Epithelial cell of esophagus (primary cell): Measurements from ENCODE around the gene KAZALD1.
A peak's percentile ranks its signal among the peaks of the same experiment; 100 is the strongest.

Experiments used
- DNase-seq: peaks from one replicate; pipeline ENCODE4 v3.0.0; 2010; ENCODE audit warnings: low read depth
- H3K4me3 ChIP-seq: 2 replicates; pipeline ENCODE4 v1.5.1; 2011; ENCODE audit warnings: mild to moderate bottlenecking, low read length, control low read depth
- TF ChIP-seq, protein P1 (sequence below): IDR thresholded peaks from 2 replicates; pipeline ENCODE4 v1.5.1; 2011; ENCODE audit warnings: low read depth, mild to moderate bottlenecking, low read length, control low read depth, inconsistent platforms; ENCODE audit not compliant: insufficient read depth; ENCODE audit errors: missing control alignments

Gene KAZALD1

DNA sequence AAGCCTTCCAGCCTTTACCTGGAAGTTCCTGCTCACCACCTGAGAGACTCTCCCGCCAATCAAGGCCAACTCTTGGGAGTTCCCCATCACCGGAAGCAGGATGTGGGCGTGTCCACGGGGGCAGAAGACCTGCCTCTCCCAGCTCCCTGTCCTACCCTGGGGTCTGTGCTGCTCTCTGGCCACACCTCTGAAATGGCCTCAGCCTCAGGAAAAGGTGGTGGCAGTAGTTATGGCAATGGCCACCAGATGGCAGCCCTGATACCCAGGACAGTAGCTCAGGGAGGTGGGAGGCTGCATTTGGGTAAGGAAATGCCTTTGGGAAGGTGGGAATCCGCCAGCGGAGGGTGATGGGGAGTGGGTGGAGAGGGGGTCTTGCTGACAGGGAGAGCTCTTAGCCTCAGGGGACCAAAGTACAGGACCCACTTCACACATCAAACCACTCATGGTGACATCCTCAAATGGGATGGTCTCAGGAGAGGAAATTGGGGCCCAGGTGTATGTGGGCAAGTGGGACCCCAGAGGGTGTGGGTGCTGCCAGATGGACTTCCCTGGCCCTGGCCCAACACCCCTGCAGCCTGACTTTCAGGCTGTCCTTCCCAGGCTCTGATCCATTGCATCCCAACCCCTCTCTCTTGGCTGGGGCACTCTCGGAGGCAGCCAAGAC, 33.9 kb downstream of the KAZALD1 start:
- H3K4me3 ChIP-seq, result no peak overlapping the region
- peak; percentile 85 for DNase-seq
- TF ChIP-seq, protein P1, sequence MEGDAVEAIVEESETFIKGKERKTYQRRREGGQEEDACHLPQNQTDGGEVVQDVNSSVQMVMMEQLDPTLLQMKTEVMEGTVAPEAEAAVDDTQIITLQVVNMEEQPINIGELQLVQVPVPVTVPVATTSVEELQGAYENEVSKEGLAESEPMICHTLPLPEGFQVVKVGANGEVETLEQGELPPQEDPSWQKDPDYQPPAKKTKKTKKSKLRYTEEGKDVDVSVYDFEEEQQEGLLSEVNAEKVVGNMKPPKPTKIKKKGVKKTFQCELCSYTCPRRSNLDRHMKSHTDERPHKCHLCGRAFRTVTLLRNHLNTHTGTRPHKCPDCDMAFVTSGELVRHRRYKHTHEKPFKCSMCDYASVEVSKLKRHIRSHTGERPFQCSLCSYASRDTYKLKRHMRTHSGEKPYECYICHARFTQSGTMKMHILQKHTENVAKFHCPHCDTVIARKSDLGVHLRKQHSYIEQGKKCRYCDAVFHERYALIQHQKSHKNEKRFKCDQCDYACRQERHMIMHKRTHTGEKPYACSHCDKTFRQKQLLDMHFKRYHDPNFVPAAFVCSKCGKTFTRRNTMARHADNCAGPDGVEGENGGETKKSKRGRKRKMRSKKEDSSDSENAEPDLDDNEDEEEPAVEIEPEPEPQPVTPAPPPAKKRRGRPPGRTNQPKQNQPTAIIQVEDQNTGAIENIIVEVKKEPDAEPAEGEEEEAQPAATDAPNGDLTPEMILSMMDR, result peak; percentile 94

DNA sequence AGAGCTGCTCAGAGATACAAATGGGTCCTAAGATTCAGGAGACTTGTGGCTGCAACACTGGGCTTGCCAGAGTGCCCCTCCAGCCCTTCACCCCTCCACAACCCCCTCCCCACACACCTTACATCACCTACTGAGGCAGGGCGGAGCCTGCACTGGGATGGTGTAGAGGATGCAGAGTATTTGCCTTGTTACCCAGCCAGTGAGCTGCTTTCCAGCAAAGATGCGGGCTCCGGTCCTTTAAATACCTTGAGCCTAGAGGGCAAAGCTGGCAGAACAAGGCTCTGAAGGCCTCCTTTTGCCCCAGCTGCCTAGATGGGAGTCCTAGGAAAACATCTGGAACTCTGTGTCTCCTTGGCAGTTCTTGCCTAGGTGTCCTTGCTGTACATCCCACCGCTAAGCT, 34.6 kb downstream of the KAZALD1 start:
- no peak for DNase-seq
- TF ChIP-seq, protein P1, result no peak
- H3K4me3 ChIP-seq, result no peak overlapping the region

DNA sequence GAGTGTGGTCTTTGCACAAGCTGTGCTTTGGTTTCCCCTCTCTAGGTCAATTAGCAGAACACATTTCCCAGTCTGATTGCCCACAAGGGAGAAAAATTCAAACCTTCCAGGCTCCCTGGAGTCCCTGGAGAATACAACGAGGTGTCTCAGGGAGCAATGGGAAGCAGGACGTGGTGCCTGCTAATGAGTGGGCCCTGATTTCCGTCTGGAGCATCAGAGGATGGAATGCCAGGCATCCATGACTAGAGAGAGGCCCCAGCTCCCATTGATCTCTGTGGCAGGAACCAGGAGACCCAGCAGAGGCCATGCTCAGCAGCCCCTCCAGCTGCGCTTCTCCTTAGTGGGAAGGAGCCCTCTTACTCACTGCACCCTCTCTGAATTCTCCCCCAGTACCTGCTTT, 36.1 kb downstream of the KAZALD1 start:
- no peak for DNase-seq
- TF ChIP-seq, protein P1, result no peak
- no peak overlapping the region for H3K4me3 ChIP-seq

DNA sequence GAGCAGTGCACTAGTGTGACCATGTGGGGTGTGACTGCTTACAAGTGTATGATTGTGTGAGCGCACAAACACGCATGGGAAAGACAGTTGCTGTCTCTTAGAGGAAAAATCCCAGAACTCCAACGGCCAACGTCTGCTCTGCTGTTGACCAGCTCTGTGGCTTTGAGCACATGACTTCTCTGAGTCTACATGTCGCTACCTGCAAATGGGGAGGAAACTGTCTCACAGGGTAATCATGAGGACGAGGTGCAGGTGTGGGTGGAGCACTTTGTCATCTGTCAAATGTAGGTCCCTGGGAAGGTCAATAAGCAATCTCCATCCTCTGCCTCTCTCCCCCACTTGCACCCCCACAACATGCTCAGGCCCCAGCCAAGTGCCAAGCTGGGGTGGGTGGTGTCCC, 38.1 kb downstream of the KAZALD1 start:
- H3K4me3 ChIP-seq, result no peak overlapping the region
- TF ChIP-seq, protein P1, result no peak
- peak; percentile 80 for DNase-seq

DNA sequence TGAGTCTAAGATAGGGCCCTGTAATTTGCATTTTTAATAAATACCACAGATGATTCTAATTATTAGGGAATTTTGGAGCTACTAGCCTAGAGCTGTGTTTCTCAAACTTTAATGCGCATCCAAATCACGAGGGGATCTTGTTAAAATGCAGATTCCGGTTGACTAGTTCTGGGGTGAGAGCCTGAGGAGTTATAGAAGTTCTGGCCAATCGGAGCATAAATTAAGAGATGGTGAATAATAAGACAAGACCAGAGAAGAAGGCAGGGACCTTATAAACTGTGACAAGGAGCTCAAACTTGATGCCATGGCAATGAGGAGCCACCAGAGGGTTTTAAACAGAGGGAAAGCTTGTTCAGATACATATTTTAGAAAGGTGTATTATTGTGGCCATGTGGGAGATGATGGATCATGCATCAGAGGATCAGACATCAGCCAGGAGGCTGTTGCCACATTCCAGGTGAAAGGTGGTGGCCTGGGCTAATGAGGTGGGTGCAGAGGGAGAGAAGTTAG, 39.6 kb downstream of the KAZALD1 start:
- TF ChIP-seq, protein P1, result no peak
- DNase-seq, result no peak
- H3K4me3 ChIP-seq, result no peak overlapping the region

DNA sequence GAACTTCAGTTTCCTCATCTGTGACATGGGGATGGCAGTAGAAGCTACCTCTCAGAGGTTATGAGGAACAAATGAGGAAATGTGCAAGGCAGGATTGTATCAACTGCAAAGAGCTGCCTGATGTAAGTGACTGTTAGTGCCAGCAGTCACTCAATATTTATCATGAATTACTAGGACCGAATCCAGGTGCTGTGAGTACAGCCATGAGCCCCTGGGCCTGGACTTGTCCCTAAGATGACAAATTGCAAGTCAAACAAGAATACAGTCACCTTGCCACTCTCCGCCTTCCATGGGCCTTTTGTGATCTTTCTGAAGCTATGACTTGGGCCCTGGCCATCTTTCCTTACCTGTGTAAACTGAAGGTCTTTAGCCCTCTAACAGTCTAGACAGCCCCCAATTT, 41.6 kb downstream of the KAZALD1 start:
- TF ChIP-seq, protein P1, result no peak
- no peak for DNase-seq
- H3K4me3 ChIP-seq, result no peak overlapping the region

DNA sequence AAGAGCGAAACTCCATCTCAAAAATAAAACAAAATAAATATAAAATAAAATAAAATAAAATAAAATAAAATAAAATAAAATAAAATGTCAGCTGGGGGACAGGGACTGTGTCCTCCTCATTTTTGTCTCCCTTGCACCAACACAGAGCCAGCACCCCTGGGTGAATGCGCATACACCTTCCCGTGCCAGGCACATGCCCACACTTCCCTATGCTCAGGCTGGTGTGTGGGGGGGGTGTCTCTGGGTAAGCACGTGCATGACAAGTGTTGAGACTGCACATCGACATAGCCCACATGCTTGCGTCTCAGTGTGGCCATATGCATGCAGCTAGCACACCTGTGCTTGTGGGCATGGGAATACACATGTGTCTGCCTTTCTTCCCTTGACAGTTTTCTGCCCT, 44.6 kb downstream of the KAZALD1 start:
- DNase-seq, result no peak
- no peak overlapping the region for H3K4me3 ChIP-seq
- TF ChIP-seq, protein P1, result no peak
